Esophagus muscularis mucosa (tissue), 4 donors: ENCODE measurements around the gene TAGAP. TPM values are rescaled to one million over a fixed set of nuclear protein-coding genes. Genes with fewer than 3 reads are reported as not detected.

Experiments used
- DNase-seq: peaks from one replicate; pipeline ENCODE4 v3.0.0-alpha.2; 2017; ENCODE audit errors: extremely low spot score
- H3K27ac ChIP-seq, 4 donors: fragments of 200-600 bp; sonication (generic); replicated peaks in 1 of 4; 1 replicate in 3 of 4; 2 replicates in 1 of 4; pipeline ENCODE4 v1.5.1; 2016 to 2019; ENCODE audit warnings: mild to moderate bottlenecking in 1 of 4
- H3K27me3 ChIP-seq, 4 donors: fragments of 200-600 bp; sonication (generic); one replicate each; pipeline versions ENCODE4 v1.5.1 to v1.6.0; 2016 to 2019
- H3K36me3 ChIP-seq, 4 donors: fragments of 200-600 bp; sonication (generic); one replicate each; pipeline ENCODE4 v1.5.1; 2016 to 2019
- H3K4me1 ChIP-seq, 4 donors: fragments of 200-600 bp; sonication (generic); one replicate each; pipeline ENCODE4 v1.5.1; 2016 to 2019
- H3K4me3 ChIP-seq, 4 donors: fragments of 200-600 bp; sonication (generic); 1 replicate in 2 of 4; 2 replicates in 2 of 4; pipeline ENCODE4 v1.5.1; 2016 to 2019; ENCODE audit warnings: mild to moderate bottlenecking in 4 of 4, moderate library complexity in 1 of 4
- H3K9me3 ChIP-seq, 4 donors: fragments of 200-600 bp; sonication (generic); 1 replicate in 3 of 4; 2 replicates in 1 of 4; pipeline ENCODE4 v1.5.1; 2016 to 2019
- EP300 ChIP-seq: sonication (generic); formaldehyde crosslinking; IDR thresholded peaks from one replicate; pipeline ENCODE4 v1.6.1; 2017; ENCODE audit warnings: antibody characterized with exemption
- POLR2A ChIP-seq: fragments of 450-650 bp; IDR thresholded peaks from one replicate; pipeline ENCODE4 v1.6.1; 2017; ENCODE audit warnings: antibody characterized with exemption, moderate library complexity, mild to moderate bottlenecking, low read depth
- POLR2AphosphoS5 ChIP-seq, 2 donors: sonication (generic); formaldehyde crosslinking; IDR thresholded peaks; one replicate each; pipeline ENCODE4 v1.6.1; 2017; ENCODE audit warnings: antibody characterized with exemption in 2 of 2
- WGBS: methylation state at CpG from one replicate; pipeline ENCODE4 v1.1.5; 2018; 5-methylcytosine and 5-hydroxymethylcytosine counted together
- intact Hi-C: fragments of 100-400 bp; cut with DNase I; formaldehyde crosslinking; loops from one replicate; pipeline ENCODE4 v1.15.1; 2023
- total RNA-seq, 4 donors: library from RNA; depleted of rRNA; stranded (reverse); fragments of >200 nt; gene quantifications; one replicate each; pipeline versions ENCODE4 v1.1.0 to v1.2.1, GENCODE V29; 2016
- TF ChIP-seq, protein P1 (sequence below), 3 experiments: fragments of 200-600 bp in 2 of 3; fragments of 450-650 bp in 1 of 3; sonication (generic) in 2 of 3; IDR thresholded peaks; one replicate each; pipeline ENCODE4 v1.5.1; 2017 to 2019; ENCODE audit warnings: antibody characterized with exemption in 3 of 3, mild to moderate bottlenecking in 2 of 3, moderate library complexity in 1 of 3

Gene TAGAP
- total RNA-seq, 4 donors from 2014 or later = 1.5 to 3.0 (median 1.9) TPM

DNA sequence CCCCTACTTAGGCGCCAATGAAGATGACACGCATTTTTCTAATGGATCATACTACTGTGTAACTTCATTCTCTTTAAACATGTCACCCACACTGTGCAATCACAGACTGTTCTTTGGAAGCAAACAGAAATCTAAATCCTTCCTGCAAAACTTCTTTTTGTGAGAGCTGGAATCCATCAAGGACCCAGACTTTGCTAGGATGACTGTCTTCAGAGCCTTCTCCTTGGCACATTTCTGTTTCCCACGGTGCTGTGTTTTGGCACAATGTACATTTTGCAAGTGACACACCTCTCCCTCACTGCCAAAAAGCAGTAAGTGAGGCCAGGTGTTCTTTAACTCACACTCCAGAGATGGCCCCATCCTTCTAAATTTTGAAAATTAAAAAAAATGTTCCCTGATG lies 21.7 kb upstream of the TAGAP start:
- WGBS = 36% methylated on average over 3 of the region's 3 CpGs
- H3K27me3 ChIP-seq = peaks cover 0 to 6% (median 0%) of the 10 kb centered on the region in 4 donors
- TF ChIP-seq, protein P1, sequence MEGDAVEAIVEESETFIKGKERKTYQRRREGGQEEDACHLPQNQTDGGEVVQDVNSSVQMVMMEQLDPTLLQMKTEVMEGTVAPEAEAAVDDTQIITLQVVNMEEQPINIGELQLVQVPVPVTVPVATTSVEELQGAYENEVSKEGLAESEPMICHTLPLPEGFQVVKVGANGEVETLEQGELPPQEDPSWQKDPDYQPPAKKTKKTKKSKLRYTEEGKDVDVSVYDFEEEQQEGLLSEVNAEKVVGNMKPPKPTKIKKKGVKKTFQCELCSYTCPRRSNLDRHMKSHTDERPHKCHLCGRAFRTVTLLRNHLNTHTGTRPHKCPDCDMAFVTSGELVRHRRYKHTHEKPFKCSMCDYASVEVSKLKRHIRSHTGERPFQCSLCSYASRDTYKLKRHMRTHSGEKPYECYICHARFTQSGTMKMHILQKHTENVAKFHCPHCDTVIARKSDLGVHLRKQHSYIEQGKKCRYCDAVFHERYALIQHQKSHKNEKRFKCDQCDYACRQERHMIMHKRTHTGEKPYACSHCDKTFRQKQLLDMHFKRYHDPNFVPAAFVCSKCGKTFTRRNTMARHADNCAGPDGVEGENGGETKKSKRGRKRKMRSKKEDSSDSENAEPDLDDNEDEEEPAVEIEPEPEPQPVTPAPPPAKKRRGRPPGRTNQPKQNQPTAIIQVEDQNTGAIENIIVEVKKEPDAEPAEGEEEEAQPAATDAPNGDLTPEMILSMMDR (IDR thresholded peaks at IDR 0.05) = no peak
- TF ChIP-seq POLR2AphosphoS5 (IDR thresholded peaks at IDR 0.05) = no peak
- TF ChIP-seq POLR2A = no peak
- no peak for TF ChIP-seq EP300
- H3K4me1 ChIP-seq = peaks cover 0 to 20% (median 11%) of the 10 kb centered on the region in 4 donors
- H3K27ac ChIP-seq = no peak overlapping the region
- H3K4me3 ChIP-seq = no peak overlapping the region
- H3K9me3 ChIP-seq = peaks cover 0 to 2% (median 0%) of the 10 kb centered on the region in 4 donors
- intact Hi-C loops = no loop called here
- no peak for DNase-seq
- no peaks in the 10 kb centered on the region for H3K36me3 ChIP-seq

DNA sequence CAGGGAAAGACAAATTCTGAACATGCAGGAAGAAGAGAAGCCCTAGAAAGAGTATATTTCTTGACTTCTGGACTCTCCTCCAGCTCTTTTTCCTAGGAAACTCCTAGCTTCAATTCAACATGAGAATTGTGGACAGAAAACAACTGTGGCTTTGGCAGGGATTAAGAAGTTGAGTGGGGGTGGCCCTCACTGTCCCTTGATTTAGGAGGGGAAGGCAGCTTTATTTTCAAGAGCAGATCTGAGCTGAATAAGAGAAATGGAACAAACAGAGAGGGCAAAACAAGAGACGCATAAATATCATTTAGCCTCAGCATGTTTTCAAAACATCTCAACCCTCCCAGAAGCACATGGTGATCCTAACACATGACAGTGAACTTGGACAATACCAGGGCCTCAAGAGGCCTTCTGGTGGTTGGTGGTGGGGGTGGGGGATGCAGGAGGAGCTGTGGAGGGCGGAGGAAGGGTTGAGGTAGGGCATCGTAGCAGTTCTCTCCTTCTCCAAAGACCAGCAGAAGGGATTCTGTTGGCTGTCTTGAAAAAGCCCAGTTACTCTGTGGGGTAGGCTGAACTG lies 21.1 kb upstream of the TAGAP start:
- intact Hi-C loops = no loop called here
- H3K9me3 ChIP-seq = peaks cover 0 to 3% (median 0%) of the 10 kb centered on the region in 4 donors
- 74% methylated on average over 3 of the region's 3 CpGs for WGBS
- no peak overlapping the region for H3K4me3 ChIP-seq
- peaks cover 0 to 8% (median 0%) of the 10 kb centered on the region in 4 donors for H3K27me3 ChIP-seq
- no peaks in the 10 kb centered on the region for H3K36me3 ChIP-seq
- no peak for TF ChIP-seq POLR2A
- no peak for TF ChIP-seq EP300
- no peak for TF ChIP-seq POLR2AphosphoS5 (IDR thresholded peaks at IDR 0.05)
- TF ChIP-seq, protein P1 (IDR thresholded peaks at IDR 0.05) = no peak
- peaks cover 0 to 20% (median 11%) of the 10 kb centered on the region in 4 donors for H3K4me1 ChIP-seq
- H3K27ac ChIP-seq = no peak overlapping the region
- no peak for DNase-seq

DNA sequence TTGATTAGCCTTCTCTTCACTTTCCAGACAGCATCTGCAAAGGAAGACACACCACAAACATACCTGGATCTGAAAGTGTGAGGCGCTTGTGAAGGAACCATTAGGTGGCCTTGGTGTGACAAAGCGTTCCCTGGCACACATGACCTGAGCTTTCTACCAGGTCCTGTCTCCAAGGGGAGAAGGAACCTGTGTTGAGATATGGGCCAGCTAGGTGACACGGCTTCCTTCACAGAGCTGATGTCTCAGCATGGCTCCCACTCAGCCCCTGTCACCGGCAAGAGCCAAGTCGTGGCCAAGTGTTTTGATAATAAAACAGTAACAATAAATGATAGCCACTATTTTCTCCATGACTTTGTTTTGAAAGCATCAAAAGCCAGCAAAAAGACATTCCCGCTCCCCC lies 20.3 kb upstream of the TAGAP start:
- H3K4me3 ChIP-seq = no peak overlapping the region
- no peak for DNase-seq
- peaks cover 0 to 20% (median 11%) of the 10 kb centered on the region in 4 donors for H3K4me1 ChIP-seq
- H3K27me3 ChIP-seq = peaks cover 0 to 8% (median 0%) of the 10 kb centered on the region in 4 donors
- intact Hi-C loops = no loop called here
- H3K36me3 ChIP-seq = no peaks in the 10 kb centered on the region
- H3K27ac ChIP-seq = no peak overlapping the region
- TF ChIP-seq, protein P1 (IDR thresholded peaks at IDR 0.05) = no peak
- TF ChIP-seq EP300 (no peak), POLR2A (no peak), POLR2AphosphoS5 (IDR thresholded peaks at IDR 0.05) (no peak)
- H3K9me3 ChIP-seq = peaks cover 0 to 3% (median 0%) of the 10 kb centered on the region in 4 donors
- 81% methylated on average over 6 of the region's 6 CpGs for WGBS

DNA sequence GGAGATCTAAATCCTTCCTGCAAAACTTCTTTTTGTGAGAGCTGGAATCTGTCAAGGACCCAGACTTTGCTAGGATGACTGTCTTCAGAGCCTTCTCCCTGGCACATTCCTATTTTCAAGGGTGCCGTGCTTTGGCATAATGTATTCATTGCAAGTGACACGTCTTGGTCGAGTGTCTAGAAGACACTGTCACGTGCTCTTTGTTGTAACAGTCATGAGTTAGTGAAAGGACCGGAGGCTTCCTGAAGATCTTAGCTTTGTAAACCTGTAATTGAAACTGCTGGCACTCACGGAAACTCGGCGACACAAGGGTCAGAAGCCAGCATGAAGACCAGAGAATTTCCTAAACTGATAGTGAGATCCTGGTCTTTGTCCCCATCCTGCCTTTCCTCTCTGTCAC lies 19.7 kb upstream of the TAGAP start:
- no peak for DNase-seq
- H3K27me3 ChIP-seq = peaks cover 0 to 8% (median 0%) of the 10 kb centered on the region in 4 donors
- peaks cover 0 to 20% (median 11%) of the 10 kb centered on the region in 4 donors for H3K4me1 ChIP-seq
- H3K36me3 ChIP-seq = no peaks in the 10 kb centered on the region
- TF ChIP-seq EP300 = no peak
- TF ChIP-seq POLR2A = no peak
- TF ChIP-seq, protein P1 (IDR thresholded peaks at IDR 0.05) = no peak
- TF ChIP-seq POLR2AphosphoS5 (IDR thresholded peaks at IDR 0.05) = no peak
- intact Hi-C loops = no loop called here
- no peak overlapping the region for H3K4me3 ChIP-seq
- peaks cover 0 to 3% (median 0%) of the 10 kb centered on the region in 4 donors for H3K9me3 ChIP-seq
- 80% methylated on average over 8 of the region's 8 CpGs for WGBS
- no peak overlapping the region for H3K27ac ChIP-seq
